B cell (primary cell): ENCODE results near the gene SLC25A25. TPM values are rescaled to one million over a fixed set of nuclear protein-coding genes. Genes with fewer than 3 reads are reported as not detected.

ENCODE experiments used
- ATAC-seq: fragments of 200-7000 bp; cut with Tn5 transposase; one replicate; pipeline ENCODE4 v1.10.0; 2021; ENCODE audit warnings: low read depth, mild to moderate bottlenecking, moderate number of reproducible peaks, moderate library complexity
- CTCF ChIA-PET: fragments of 350-600 bp; sonication (Branson Sonifier 250); formaldehyde crosslinking; loops from one replicate; lab custom pipeline; 2021; ENCODE audit warnings: antibody characterized with exemption, inconsistent platforms; lab: Charles Lee
- POLR2A ChIA-PET: fragments of 350-600 bp; sonication (Branson Sonifier 250); formaldehyde crosslinking; loops from one replicate; lab custom pipeline; 2021; ENCODE audit warnings: antibody characterized with exemption; lab: Charles Lee
- DNase-seq: peaks from one replicate; pipeline ENCODE4 v3.0.0; 2013
- H2AFZ ChIP-seq: 2 replicates; pipeline ENCODE4 v1.6.1; 2012; ENCODE audit warnings: mild to moderate bottlenecking, low read depth, low read length; ENCODE audit not compliant: insufficient read depth, poor library complexity, severe bottlenecking
- H3K27ac ChIP-seq, 2 donors: 1 replicate in 1 of 2; 2 replicates in 1 of 2; pipeline ENCODE4 v1.5.1; 2012 to 2013; ENCODE audit warnings: low read length in 2 of 2, mild to moderate bottlenecking in 2 of 2, moderate library complexity in 1 of 2
- H3K27me3 ChIP-seq, 4 experiments: fragments of 200-600 bp in 1 of 4; sonication (generic) in 1 of 4; replicated peaks in 1 of 4; 1 replicate in 2 of 4; 2 replicates in 2 of 4; pipeline versions ENCODE4 v1.6.1 to v1.7.0; 2013 to 2016; ENCODE audit warnings: low read length in 3 of 4, mild to moderate bottlenecking in 2 of 4, mixed read lengths in 1 of 4, moderate library complexity in 1 of 4; ENCODE audit not compliant: insufficient read depth in 4 of 4, control insufficient read depth in 3 of 4; ENCODE audit errors: control extremely low read depth in 1 of 4
- H3K36me3 ChIP-seq, 2 experiments: replicated peaks in 1 of 2; 1 replicate in 1 of 2; 2 replicates in 1 of 2; pipeline versions ENCODE4 v1.6.1 to v1.7.1; 2013; ENCODE audit warnings: low read length in 1 of 2; ENCODE audit not compliant: insufficient read depth in 2 of 2, control insufficient read depth in 1 of 2; ENCODE audit errors: control extremely low read depth in 1 of 2, extremely low read depth in 1 of 2
- H3K4me1 ChIP-seq, 2 donors: fragments of 200-600 bp in 1 of 2; sonication (generic) in 1 of 2; 1 replicate in 1 of 2; 2 replicates in 1 of 2; pipeline versions ENCODE4 v1.5.1 to v1.6.1; 2013 to 2017; ENCODE audit warnings: low read length in 2 of 2; ENCODE audit not compliant: control insufficient read depth in 2 of 2, insufficient read depth in 2 of 2
- H3K4me2 ChIP-seq: replicated peaks from 2 replicates; pipeline ENCODE3; 2012; ENCODE audit warnings: mild to moderate bottlenecking, low read depth, low read length; ENCODE audit not compliant: poor library complexity, severe bottlenecking
- H3K4me3 ChIP-seq, 5 experiments: fragments of 200-600 bp in 1 of 5; sonication (generic) in 1 of 5; 1 replicate in 3 of 5; 2 replicates in 2 of 5; pipeline versions ENCODE4 v1.5.1 to v1.7.0; 2011 to 2016; ENCODE audit warnings: low read length in 4 of 5, mild to moderate bottlenecking in 4 of 5, low read depth in 2 of 5, control low read depth in 1 of 5, moderate library complexity in 1 of 5; ENCODE audit not compliant: insufficient read depth in 1 of 5; ENCODE audit errors: control extremely low read depth in 1 of 5, extremely low read depth in 1 of 5
- H3K79me2 ChIP-seq: fragments of 200-600 bp; sonication (generic); one replicate; pipeline ENCODE4 v1.6.0; 2016; ENCODE audit warnings: low read length; ENCODE audit not compliant: control insufficient read depth, insufficient read depth
- H3K9ac ChIP-seq: fragments of 200-600 bp; sonication (generic); 2 replicates; pipeline ENCODE4 v1.6.1; 2017; ENCODE audit warnings: mild to moderate bottlenecking, low read length, moderate library complexity
- H3K9me3 ChIP-seq, 3 donors: one replicate each; pipeline versions ENCODE4 v1.6.1 to v1.7.1; 2013; ENCODE audit warnings: low read length in 2 of 3; ENCODE audit not compliant: control insufficient read depth in 2 of 3, insufficient read depth in 1 of 3; ENCODE audit errors: control extremely low read depth in 1 of 3
- H4K20me1 ChIP-seq: 2 replicates; pipeline ENCODE4 v1.6.0; 2012; ENCODE audit warnings: mild to moderate bottlenecking, low read length; ENCODE audit not compliant: insufficient read depth, control insufficient read depth, poor library complexity, severe bottlenecking
- H3K27ac Mint-ChIP-seq: one replicate; pipeline ENCODE4 v1.8.0; 2021; ENCODE audit warnings: mixed read lengths
- H3K27me3 Mint-ChIP-seq: one replicate; pipeline ENCODE4 v1.8.0; 2021; ENCODE audit warnings: mixed read lengths
- H3K4me1 Mint-ChIP-seq: one replicate; pipeline ENCODE4 v1.8.0; 2021; ENCODE audit warnings: mixed read lengths
- H3K4me3 Mint-ChIP-seq: one replicate; pipeline ENCODE4 v1.8.0; 2021; ENCODE audit warnings: mixed read lengths
- H3K9me3 Mint-ChIP-seq: one replicate; pipeline ENCODE4 v1.8.0; 2022; ENCODE audit warnings: mixed read lengths; ENCODE audit not compliant: insufficient read depth
- EZH2 ChIP-seq: IDR thresholded peaks from 2 replicates; pipeline ENCODE4 v1.6.1; 2012; ENCODE audit warnings: borderline replicate concordance, low read depth, mild to moderate bottlenecking, moderate library complexity, low read length; ENCODE audit not compliant: insufficient read depth, poor library complexity, severe bottlenecking
- WGBS: methylation state at CpG from one replicate; pipeline ENCODE4 v1.1.5; 2013; ENCODE audit warnings: missing lambda C conversion rate; ENCODE audit not compliant: insufficient coverage; 5-methylcytosine and 5-hydroxymethylcytosine counted together
- intact Hi-C: fragments of 100-400 bp; cut with micrococcal nuclease; formaldehyde crosslinking; loops from one replicate; pipeline ENCODE4 v1.10.0; 2022
- polyA plus RNA-seq: library from polyadenylated mRNA; depleted of rRNA; stranded (reverse); fragments of >200 nt; gene quantifications from 2 replicates; pipeline ENCODE4 v1.2.3, GENCODE V29; 2012
- total RNA-seq, 2 donors: library from RNA; stranded (reverse); fragments of 120-200 nt in 1 of 2; gene quantifications; 1 replicate in 1 of 2; 2 replicates in 1 of 2; pipeline versions ENCODE4 v1.2.3 to v1.2.4, GENCODE V29; 2013 to 2022
- TF ChIP-seq, protein P1 (sequence below): fragments of 200-600 bp; IDR thresholded peaks from one replicate; pipeline ENCODE4 v1.8.0; 2022; ENCODE audit warnings: antibody characterized with exemption, mild to moderate bottlenecking

SLC25A25 gene
- total and polyA plus RNA-seq, 2 donors (not counting 1 experiment from before 2014, with no cell fraction given) = 12.1 to 18.6 TPM

DNA sequence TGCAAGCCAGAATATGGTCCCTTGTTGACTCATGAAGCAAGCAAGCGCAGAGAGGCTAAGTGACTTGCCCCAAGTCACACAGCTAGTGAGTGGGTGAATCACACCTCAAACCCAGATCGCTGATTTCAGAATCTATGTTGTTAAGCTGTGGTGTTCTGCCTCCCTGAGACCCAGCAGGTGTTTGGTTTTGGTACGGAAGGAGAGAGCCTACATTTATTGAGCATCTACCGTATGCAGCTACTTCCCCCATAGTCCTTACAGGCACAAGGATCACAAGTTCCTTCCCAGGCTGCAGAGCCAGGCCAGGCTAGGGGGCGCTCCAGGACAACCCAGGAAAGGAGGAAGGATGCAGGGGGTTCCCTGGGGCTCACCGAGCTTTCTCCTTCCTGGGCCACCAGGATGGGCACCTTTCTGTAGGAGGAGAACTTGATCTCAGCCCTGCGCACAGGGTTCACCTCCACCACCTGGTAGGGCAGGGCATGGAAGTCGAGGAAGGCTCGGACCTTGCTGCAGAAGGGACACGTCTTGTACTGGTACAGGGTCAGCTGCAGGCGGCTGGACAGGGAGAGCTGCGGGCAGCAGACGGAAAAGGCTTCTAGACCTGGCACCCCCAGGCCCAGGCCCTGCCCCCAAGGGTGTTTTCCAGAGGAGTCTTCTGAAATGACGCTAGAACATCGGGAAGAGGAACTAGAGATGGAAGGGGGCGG lies 57.0 kb downstream of the SLC25A25 start:
- Histone ChIP-seq H3K27me3 (no peaks in the 10 kb centered on the region), H3K4me3 (no peak overlapping the region), H3K79me2 (peaks cover 29% of the 10 kb centered on the region), H4K20me1 (peaks cover 21% of the 10 kb centered on the region), H3K9ac (no peak overlapping the region), H3K27ac (no peak overlapping the region), H3K36me3 (peaks cover 0 to 34% of the 10 kb centered on the region in 2 experiments), H3K4me1 (peaks cover 26 to 34% of the 10 kb centered on the region in 2 donors), H3K4me2 (peak overlapping the region; percentile 63), H3K9me3 (no peaks in the 10 kb centered on the region), H2AFZ (no peak overlapping the region)
- Mint-ChIP-seq H3K9me3 (no peaks in the 10 kb centered on the region), H3K27me3 (no peaks in the 10 kb centered on the region), H3K4me1 (peaks cover 35% of the 10 kb centered on the region), H3K4me3 (peak overlapping the region; percentile 95), H3K27ac (peak overlapping the region; percentile 60)
- intact Hi-C loops = loop anchor here (5.0 to 10.0 kb wide), 3 partner anchors 217 to 757 kb away; partner anchors contain the start of genes KYAT1, LRRC8A, SH2D3C and SLC27A4
- TF ChIP-seq, protein P1, sequence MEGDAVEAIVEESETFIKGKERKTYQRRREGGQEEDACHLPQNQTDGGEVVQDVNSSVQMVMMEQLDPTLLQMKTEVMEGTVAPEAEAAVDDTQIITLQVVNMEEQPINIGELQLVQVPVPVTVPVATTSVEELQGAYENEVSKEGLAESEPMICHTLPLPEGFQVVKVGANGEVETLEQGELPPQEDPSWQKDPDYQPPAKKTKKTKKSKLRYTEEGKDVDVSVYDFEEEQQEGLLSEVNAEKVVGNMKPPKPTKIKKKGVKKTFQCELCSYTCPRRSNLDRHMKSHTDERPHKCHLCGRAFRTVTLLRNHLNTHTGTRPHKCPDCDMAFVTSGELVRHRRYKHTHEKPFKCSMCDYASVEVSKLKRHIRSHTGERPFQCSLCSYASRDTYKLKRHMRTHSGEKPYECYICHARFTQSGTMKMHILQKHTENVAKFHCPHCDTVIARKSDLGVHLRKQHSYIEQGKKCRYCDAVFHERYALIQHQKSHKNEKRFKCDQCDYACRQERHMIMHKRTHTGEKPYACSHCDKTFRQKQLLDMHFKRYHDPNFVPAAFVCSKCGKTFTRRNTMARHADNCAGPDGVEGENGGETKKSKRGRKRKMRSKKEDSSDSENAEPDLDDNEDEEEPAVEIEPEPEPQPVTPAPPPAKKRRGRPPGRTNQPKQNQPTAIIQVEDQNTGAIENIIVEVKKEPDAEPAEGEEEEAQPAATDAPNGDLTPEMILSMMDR = no peak
- no peak for TF ChIP-seq EZH2
- POLR2A ChIA-PET = interaction anchor here (0.6 kb wide), 3 partner anchors 9 to 191 kb away, joined by 3 to 4 read pairs (median 3); no protein-coding TSS in a partner anchor
- 59% methylated on average over 11 of the region's 16 CpGs for whole genome bisulfite sequencing
- CTCF ChIA-PET = interaction anchor here (1.3 to 6.1 kb wide), 5 partner anchors 8 to 183 kb away, joined by 5 to 49 read pairs (median 5); no protein-coding TSS in a partner anchor
- DNase-seq (peak; percentile 57), ATAC-seq (no peak)
